Measurements from ENCODE around the gene MOCS3. TPM values are rescaled to one million over a fixed set of nuclear protein-coding genes. Genes with fewer than 3 reads are reported as not detected.

Gene MOCS3
- total RNA-seq, 2 experiments from 2014 or later = 2.7 to 3.0 TPM

DNA sequence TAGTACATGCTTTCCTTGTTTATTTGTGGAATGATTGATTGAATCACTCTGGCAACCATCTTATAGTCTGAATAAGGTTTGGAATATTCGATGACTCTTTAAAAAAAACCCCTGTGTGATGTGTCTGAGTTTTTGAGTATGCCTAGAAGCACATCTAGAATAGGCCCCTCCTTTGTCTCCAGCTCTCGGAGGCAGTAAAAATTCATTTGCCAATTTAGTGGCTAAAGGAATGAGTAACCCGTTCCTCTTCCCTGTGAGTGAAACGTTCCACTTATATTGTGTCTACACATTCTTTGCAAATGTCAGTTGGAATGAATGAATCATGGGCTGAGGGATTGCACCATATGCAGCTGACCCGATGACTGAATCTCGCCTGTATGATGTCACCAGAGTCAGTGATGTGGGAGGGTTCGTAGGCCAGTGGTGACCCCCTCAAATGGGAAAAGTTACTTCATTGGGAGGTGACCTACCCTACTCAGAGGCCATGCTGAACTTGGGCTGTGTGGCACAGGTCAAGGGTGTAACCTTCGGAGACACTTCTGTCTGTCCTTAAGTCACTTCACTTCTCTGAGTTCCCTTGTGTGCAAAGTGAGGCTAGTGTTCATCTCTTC, 21.6 kb downstream of the MOCS3 start:
- Mint-ChIP-seq H3K4me1 (ENCODE audit: low read depth) (no peaks in the 10 kb centered on the region), H3K4me3 (no peak overlapping the region), H3K9me3 (no peaks in the 10 kb centered on the region), H3K27me3 (peaks cover 56% of the 10 kb centered on the region), H3K36me3 (ENCODE audit: low read depth) (no peaks in the 10 kb centered on the region), H3K27ac (no peak overlapping the region)
- CTCF ChIA-PET = interaction anchor here (2.4 kb wide), 1 partner anchor 185 kb away, joined by 9 read pairs; the partner anchor contains the start of gene BCAS4
- Histone ChIP-seq H3K4me3 (ENCODE audit: low read length) (no peak overlapping the region), H3K36me3 (ENCODE audit: insufficient read depth, low read length) (no peaks in the 10 kb centered on the region), H3K27me3 (ENCODE audit: control insufficient read depth in 1 of 2, insufficient read depth in 2 of 2, low read length in 2 of 2) (peaks cover 17 to 23% of the 10 kb centered on the region in 2 experiments), H3K4me1 (ENCODE audit: insufficient read depth, low read length) (peaks cover 4% of the 10 kb centered on the region), H3K9me3 (ENCODE audit: control insufficient read depth in 1 of 2, insufficient read depth in 1 of 2, low read length in 2 of 2) (no peaks in the 10 kb centered on the region), H3K27ac (ENCODE audit: low read depth in 1 of 2, low read length in 2 of 2) (no peak overlapping the region)
- peak in 2 of 14 experiments; percentile 34 to 52 for DNase-seq
- intact Hi-C loops (cut with DNase I, micrococcal nuclease) = loop anchor here (10.0 kb wide), 2 partner anchors 615 to 1105 kb away; no protein-coding TSS in a partner anchor
- ATAC-seq (ENCODE audit: poor library complexity) = no peak
- POLR2A ChIA-PET = interaction anchor here (1.4 kb wide), 1 partner anchor 49 kb away, joined by 4 read pairs; the partner anchor contains the start of gene ADNP
- TF ChIP-seq, protein P1, sequence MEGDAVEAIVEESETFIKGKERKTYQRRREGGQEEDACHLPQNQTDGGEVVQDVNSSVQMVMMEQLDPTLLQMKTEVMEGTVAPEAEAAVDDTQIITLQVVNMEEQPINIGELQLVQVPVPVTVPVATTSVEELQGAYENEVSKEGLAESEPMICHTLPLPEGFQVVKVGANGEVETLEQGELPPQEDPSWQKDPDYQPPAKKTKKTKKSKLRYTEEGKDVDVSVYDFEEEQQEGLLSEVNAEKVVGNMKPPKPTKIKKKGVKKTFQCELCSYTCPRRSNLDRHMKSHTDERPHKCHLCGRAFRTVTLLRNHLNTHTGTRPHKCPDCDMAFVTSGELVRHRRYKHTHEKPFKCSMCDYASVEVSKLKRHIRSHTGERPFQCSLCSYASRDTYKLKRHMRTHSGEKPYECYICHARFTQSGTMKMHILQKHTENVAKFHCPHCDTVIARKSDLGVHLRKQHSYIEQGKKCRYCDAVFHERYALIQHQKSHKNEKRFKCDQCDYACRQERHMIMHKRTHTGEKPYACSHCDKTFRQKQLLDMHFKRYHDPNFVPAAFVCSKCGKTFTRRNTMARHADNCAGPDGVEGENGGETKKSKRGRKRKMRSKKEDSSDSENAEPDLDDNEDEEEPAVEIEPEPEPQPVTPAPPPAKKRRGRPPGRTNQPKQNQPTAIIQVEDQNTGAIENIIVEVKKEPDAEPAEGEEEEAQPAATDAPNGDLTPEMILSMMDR (IDR thresholded peaks at IDR 0.05) = no peak

GRCh38 chr20:50980851-50981713, 22.5 kb downstream of the MOCS3 start:
- H3K4me3 Mint-ChIP-seq = no peak overlapping the region
- no peak overlapping the region for H3K27ac ChIP-seq (ENCODE audit: low read depth in 1 of 2, low read length in 2 of 2)
- H3K9me3 Mint-ChIP-seq = no peaks in the 10 kb centered on the region
- no peak overlapping the region for H3K27ac Mint-ChIP-seq
- H3K4me3 ChIP-seq (ENCODE audit: low read length) = no peak overlapping the region
- TF ChIP-seq, protein P1 (IDR thresholded peaks at IDR 0.05) = peak; percentile 84
- CTCF ChIA-PET = interaction anchor here (0.7 to 2.4 kb wide), 6 partner anchors 10 to 345 kb away, joined by 3 to 9 read pairs (median 5); partner anchors contain the start of genes BCAS4, DPM1 and MOCS3
- no peaks in the 10 kb centered on the region for H3K9me3 ChIP-seq (ENCODE audit: control insufficient read depth in 1 of 2, insufficient read depth in 1 of 2, low read length in 2 of 2)
- peaks cover 4% of the 10 kb centered on the region for H3K4me1 ChIP-seq (ENCODE audit: insufficient read depth, low read length)
- DNase-seq = peak; percentile 31 to 77 (median 53)
- peak; percentile 46 for ATAC-seq (ENCODE audit: poor library complexity)
- H3K36me3 ChIP-seq (ENCODE audit: insufficient read depth, low read length) = no peaks in the 10 kb centered on the region
- H3K27me3 Mint-ChIP-seq = peaks cover 59% of the 10 kb centered on the region
- intact Hi-C loops (cut with DNase I, micrococcal nuclease) = loop anchor here (10.0 kb wide), 2 partner anchors 614 to 1104 kb away; no protein-coding TSS in a partner anchor
- H3K4me1 Mint-ChIP-seq (ENCODE audit: low read depth) = no peaks in the 10 kb centered on the region
- H3K27me3 ChIP-seq (ENCODE audit: control insufficient read depth in 1 of 2, insufficient read depth in 2 of 2, low read length in 2 of 2) = peaks cover 15 to 19% of the 10 kb centered on the region in 2 experiments
- POLR2A ChIA-PET = interaction anchor here (0.6 to 1.4 kb wide), 3 partner anchors 50 to 287 kb away, joined by 3 to 5 read pairs (median 4); partner anchors contain the start of genes ADNP and BCAS4
- H3K36me3 Mint-ChIP-seq (ENCODE audit: low read depth) = no peaks in the 10 kb centered on the region

- no peaks in the 10 kb centered on the region for H3K36me3 Mint-ChIP-seq (ENCODE audit: low read depth)
- TF ChIP-seq, protein P1 (IDR thresholded peaks at IDR 0.05) = peak; percentile 36
- H3K27me3 Mint-ChIP-seq = peaks cover 63% of the 10 kb centered on the region
- Histone ChIP-seq H3K36me3 (ENCODE audit: insufficient read depth, low read length) (no peaks in the 10 kb centered on the region), H3K4me1 (ENCODE audit: insufficient read depth, low read length) (peaks cover 4% of the 10 kb centered on the region), H3K27ac (ENCODE audit: low read depth in 1 of 2, low read length in 2 of 2) (no peak overlapping the region), H3K9me3 (ENCODE audit: control insufficient read depth in 1 of 2, insufficient read depth in 1 of 2, low read length in 2 of 2) (no peaks in the 10 kb centered on the region), H3K27me3 (ENCODE audit: control insufficient read depth in 1 of 2, insufficient read depth in 2 of 2, low read length in 2 of 2) (peaks cover 14 to 19% of the 10 kb centered on the region in 2 experiments), H3K4me3 (ENCODE audit: low read length) (no peak overlapping the region)
- ATAC-seq (ENCODE audit: poor library complexity) (no peak), DNase-seq (no peak)
- CTCF ChIA-PET = interaction anchor here (1.0 to 2.4 kb wide), 5 partner anchors 11 to 344 kb away, joined by 3 to 9 read pairs (median 6); partner anchors contain the start of genes BCAS4, DPM1 and MOCS3
- H3K4me1 Mint-ChIP-seq (ENCODE audit: low read depth) = no peaks in the 10 kb centered on the region
- POLR2A ChIA-PET = interaction anchor here (0.6 to 1.4 kb wide), 3 partner anchors 50 to 287 kb away, joined by 3 to 5 read pairs (median 4); partner anchors contain the start of genes ADNP and BCAS4
- no peaks in the 10 kb centered on the region for H3K9me3 Mint-ChIP-seq
- H3K27ac Mint-ChIP-seq = no peak overlapping the region
- intact Hi-C loops (cut with DNase I, micrococcal nuclease) = loop anchor here (10.0 kb wide), 2 partner anchors 613 to 1103 kb away; no protein-coding TSS in a partner anchor
- H3K4me3 Mint-ChIP-seq = no peak overlapping the region
Observed at GRCh38 chr20:50981714-50982048, 23.1 kb downstream of the MOCS3 start.
